ENCODE data around the gene JHY.

The JHY gene

GRCh38 chr11:122984186-122985011 is 101.8 kb downstream of the JHY start:
- TF ChIP-seq GATA1 (IDR thresholded peaks at IDR 0.05; ENCODE audit: low read depth, low read length) (no peak), POLR2A (IDR thresholded peaks at IDR 0.05; ENCODE audit: low read length) (no peak)
- no peak for DNase-seq

GRCh38 chr11:122995526-122995925 is 113.0 kb downstream of the JHY start:
- DNase-seq, result no peak
- no peak for TF ChIP-seq POLR2A (IDR thresholded peaks at IDR 0.05; ENCODE audit: low read length)
- no peak for TF ChIP-seq GATA1 (IDR thresholded peaks at IDR 0.05; ENCODE audit: low read depth, low read length)

GRCh38 chr11:122998727-122999366 is 116.3 kb downstream of the JHY start:
- DNase-seq, result no peak
- no peak for TF ChIP-seq POLR2A (IDR thresholded peaks at IDR 0.05; ENCODE audit: low read length)
- no peak for TF ChIP-seq GATA1 (IDR thresholded peaks at IDR 0.05; ENCODE audit: low read depth, low read length)

GRCh38 chr11:123000721-123001120 is 118.2 kb downstream of the JHY start:
- no peak for DNase-seq
- no peak for TF ChIP-seq GATA1 (IDR thresholded peaks at IDR 0.05; ENCODE audit: low read depth, low read length)
- TF ChIP-seq POLR2A (IDR thresholded peaks at IDR 0.05; ENCODE audit: low read length), result no peak

- TF ChIP-seq GATA1 (IDR thresholded peaks at IDR 0.05; ENCODE audit: low read depth, low read length), result no peak
- no peak for TF ChIP-seq POLR2A (IDR thresholded peaks at IDR 0.05; ENCODE audit: low read length)
- DNase-seq, result no peak
Observed at GRCh38 chr11:123006860-123007542, 124.4 kb downstream of the JHY start.

Data from erythroblast (primary cell).